A549 (cell line): ENCODE measurements around the gene S1PR1.

Experiments
- CEBPB ChIP-seq, 2 experiments: fragments of >200 bp in 1 of 2; sonication (Bioruptor Twin) in 1 of 2; formaldehyde crosslinking in 1 of 2; IDR thresholded peaks; 2 replicates each; pipeline ENCODE4 v1.6.1; 2012 to 2016
- SMC3 ChIP-seq: fragments of >200 bp; sonication (Bioruptor Twin); formaldehyde crosslinking; IDR thresholded peaks from 3 replicates; pipeline ENCODE4 v1.6.1; 2018; ENCODE audit warnings: inconsistent platforms
- TF ChIP-seq, protein P1 (sequence below): fragments of >200 bp; sonication (Bioruptor Twin); formaldehyde crosslinking; IDR thresholded peaks from 3 replicates; pipeline ENCODE4 v1.5.1; 2016

DNA sequence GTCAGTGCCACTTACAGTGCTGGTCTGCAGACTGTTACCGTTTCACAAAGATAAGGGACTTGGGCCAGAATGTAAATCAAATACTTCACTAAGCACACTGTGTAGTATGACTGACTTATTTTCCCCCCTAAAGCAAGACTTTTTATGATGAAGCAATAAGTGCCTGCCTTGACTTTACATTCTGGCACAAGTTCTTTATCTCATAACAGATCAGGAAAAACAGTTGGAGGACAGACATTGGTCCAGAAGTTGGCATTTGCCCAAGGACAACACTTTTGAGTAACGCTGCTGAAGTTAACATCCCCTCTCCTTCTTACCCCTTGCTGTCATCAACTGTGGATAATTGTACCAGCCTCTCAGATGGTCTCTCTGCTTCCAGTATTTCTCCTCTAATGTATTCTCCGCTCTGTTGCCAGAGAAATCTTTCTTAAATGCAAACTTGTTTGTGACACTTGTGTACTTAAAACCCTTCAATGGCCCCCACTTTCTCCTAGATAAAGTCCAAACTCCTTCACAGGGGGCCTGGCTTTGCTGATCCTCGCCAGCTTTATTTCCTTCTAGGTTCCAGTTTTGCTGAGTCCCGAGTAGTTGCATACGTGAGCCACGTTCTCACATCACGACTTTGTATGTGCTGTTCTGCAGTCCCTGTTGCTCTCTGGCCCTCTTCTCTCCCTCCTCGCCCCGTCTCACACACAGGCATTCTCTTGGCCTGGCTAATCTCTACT is 45.7 kb downstream of the S1PR1 start:
- TF ChIP-seq SMC3 (no peak), CEBPB (IDR thresholded peaks at IDR 0.05) (no peak)
- TF ChIP-seq, protein P1, sequence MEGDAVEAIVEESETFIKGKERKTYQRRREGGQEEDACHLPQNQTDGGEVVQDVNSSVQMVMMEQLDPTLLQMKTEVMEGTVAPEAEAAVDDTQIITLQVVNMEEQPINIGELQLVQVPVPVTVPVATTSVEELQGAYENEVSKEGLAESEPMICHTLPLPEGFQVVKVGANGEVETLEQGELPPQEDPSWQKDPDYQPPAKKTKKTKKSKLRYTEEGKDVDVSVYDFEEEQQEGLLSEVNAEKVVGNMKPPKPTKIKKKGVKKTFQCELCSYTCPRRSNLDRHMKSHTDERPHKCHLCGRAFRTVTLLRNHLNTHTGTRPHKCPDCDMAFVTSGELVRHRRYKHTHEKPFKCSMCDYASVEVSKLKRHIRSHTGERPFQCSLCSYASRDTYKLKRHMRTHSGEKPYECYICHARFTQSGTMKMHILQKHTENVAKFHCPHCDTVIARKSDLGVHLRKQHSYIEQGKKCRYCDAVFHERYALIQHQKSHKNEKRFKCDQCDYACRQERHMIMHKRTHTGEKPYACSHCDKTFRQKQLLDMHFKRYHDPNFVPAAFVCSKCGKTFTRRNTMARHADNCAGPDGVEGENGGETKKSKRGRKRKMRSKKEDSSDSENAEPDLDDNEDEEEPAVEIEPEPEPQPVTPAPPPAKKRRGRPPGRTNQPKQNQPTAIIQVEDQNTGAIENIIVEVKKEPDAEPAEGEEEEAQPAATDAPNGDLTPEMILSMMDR, result no peak
